OCI-LY7 (cell line): ENCODE data around the gene RNF14. TPM values are rescaled to one million over a fixed set of nuclear protein-coding genes. Genes with fewer than 3 reads are reported as not detected.

ENCODE experiments used
- BruUV-seq: library from RNA; stranded (reverse); fragments of 400-500 nt; replicated peaks from 2 replicates; lab custom pipeline; 2021; lab: Mats Ljungman, UMichigan
- CTCF ChIA-PET: fragments of 300-600 bp; sonication (Branson Sonifier 250); formaldehyde crosslinking; loops from one replicate; lab custom pipeline; 2022; ENCODE audit warnings: antibody characterized with exemption; ENCODE audit not compliant: unreplicated experiment; lab: Charles Lee
- POLR2A ChIA-PET: fragments of 300-600 bp; sonication (Branson Sonifier 250); formaldehyde crosslinking; loops from one replicate; lab custom pipeline; 2022; ENCODE audit warnings: antibody characterized with exemption; lab: Charles Lee
- DNase-seq: peaks from one replicate; pipeline ENCODE4 v3.0.0-alpha.2; 2015; ENCODE audit warnings: low spot score
- H2AFZ ChIP-seq: fragments of 200-600 bp; sonication (generic), shearing (Covaris generic); 2 replicates; pipeline ENCODE4 v1.6.1; 2014; ENCODE audit warnings: mild to moderate bottlenecking, antibody characterized with exemption, low read length, moderate library complexity
- H3K27ac ChIP-seq: fragments of 200-600 bp; sonication (generic); 2 replicates; pipeline ENCODE4 v1.5.1; 2014; ENCODE audit warnings: mixed run types, low read depth, mild to moderate bottlenecking, moderate library complexity, low read length, inconsistent platforms; ENCODE audit not compliant: poor library complexity, severe bottlenecking
- H3K36me3 ChIP-seq: fragments of 200-600 bp; sonication (generic); 2 replicates; pipeline ENCODE4 v1.6.1; 2014; ENCODE audit warnings: mild to moderate bottlenecking, antibody characterized with exemption, low read length, moderate library complexity, mixed read lengths; ENCODE audit not compliant: insufficient read depth
- H3K4me1 ChIP-seq: fragments of 200-600 bp; sonication (generic); 2 replicates; pipeline ENCODE4 v1.5.1; 2014; ENCODE audit warnings: mild to moderate bottlenecking, low read length; ENCODE audit not compliant: insufficient read depth, poor library complexity, severe bottlenecking
- H3K4me2 ChIP-seq: fragments of 200-600 bp; sonication (generic); 2 replicates; pipeline ENCODE4 v1.6.1; 2014; ENCODE audit warnings: mild to moderate bottlenecking, low read length
- H3K4me3 ChIP-seq: fragments of 200-600 bp; sonication (generic); 2 replicates; pipeline ENCODE4 v1.5.1; 2014; ENCODE audit warnings: mild to moderate bottlenecking, low read depth, low read length; ENCODE audit not compliant: poor library complexity, severe bottlenecking
- H3K79me2 ChIP-seq: fragments of 200-600 bp; sonication (generic); 2 replicates; pipeline ENCODE4 v1.6.1; 2016; ENCODE audit warnings: low read depth, mild to moderate bottlenecking, low read length, moderate library complexity, mixed read lengths; ENCODE audit not compliant: insufficient read depth
- H3K9me2 ChIP-seq: fragments of 200-600 bp; sonication (generic); 2 replicates; pipeline ENCODE4 v1.6.1; 2016; ENCODE audit warnings: mild to moderate bottlenecking, low read length, mixed read lengths; ENCODE audit not compliant: insufficient read depth
- H3K9me3 ChIP-seq: fragments of 200-600 bp; sonication (generic); 2 replicates; pipeline ENCODE4 v1.6.1; 2014; ENCODE audit warnings: mild to moderate bottlenecking, mixed run types, low read length, mixed read lengths
- H4K20me1 ChIP-seq: fragments of 200-600 bp; sonication (generic); 2 replicates; pipeline ENCODE4 v1.6.1; 2014; ENCODE audit warnings: mild to moderate bottlenecking, antibody characterized with exemption, low read length, moderate library complexity, mixed read lengths; ENCODE audit not compliant: insufficient read depth
- CTCF ChIP-seq: fragments of 200-600 bp; sonication (generic); conservative IDR thresholded peaks from 2 replicates; pipeline ENCODE4 v1.5.1; 2014; ENCODE audit warnings: mild to moderate bottlenecking, antibody characterized with exemption, low read length, moderate library complexity, mixed read lengths
- EZH2phosphoT487 ChIP-seq: fragments of 200-600 bp; sonication (generic); IDR thresholded peaks from 2 replicates; pipeline ENCODE4 v1.6.1; 2018; ENCODE audit warnings: low read depth, borderline replicate concordance, mild to moderate bottlenecking, mixed run types, antibody characterized with exemption, low read length, moderate library complexity, mixed read lengths
- intact Hi-C: fragments of 100-400 bp; cut with micrococcal nuclease; formaldehyde crosslinking; loops from one replicate; pipeline ENCODE4 v1.10.0; 2022; ENCODE audit not compliant: unreplicated experiment
- total RNA-seq, 2 experiments: library from RNA; depleted of rRNA in 1 of 2; stranded (reverse); fragments of >200 nt in 1 of 2; shearing (Covaris generic) in 1 of 2; gene quantifications; 2 replicates each; pipeline ENCODE4 v1.2.3, GENCODE V29; 2014 to 2022

The RNF14 gene
- total RNA-seq, 2 experiments from 2014 or later: 31.7 to 41.1 TPM

DNA sequence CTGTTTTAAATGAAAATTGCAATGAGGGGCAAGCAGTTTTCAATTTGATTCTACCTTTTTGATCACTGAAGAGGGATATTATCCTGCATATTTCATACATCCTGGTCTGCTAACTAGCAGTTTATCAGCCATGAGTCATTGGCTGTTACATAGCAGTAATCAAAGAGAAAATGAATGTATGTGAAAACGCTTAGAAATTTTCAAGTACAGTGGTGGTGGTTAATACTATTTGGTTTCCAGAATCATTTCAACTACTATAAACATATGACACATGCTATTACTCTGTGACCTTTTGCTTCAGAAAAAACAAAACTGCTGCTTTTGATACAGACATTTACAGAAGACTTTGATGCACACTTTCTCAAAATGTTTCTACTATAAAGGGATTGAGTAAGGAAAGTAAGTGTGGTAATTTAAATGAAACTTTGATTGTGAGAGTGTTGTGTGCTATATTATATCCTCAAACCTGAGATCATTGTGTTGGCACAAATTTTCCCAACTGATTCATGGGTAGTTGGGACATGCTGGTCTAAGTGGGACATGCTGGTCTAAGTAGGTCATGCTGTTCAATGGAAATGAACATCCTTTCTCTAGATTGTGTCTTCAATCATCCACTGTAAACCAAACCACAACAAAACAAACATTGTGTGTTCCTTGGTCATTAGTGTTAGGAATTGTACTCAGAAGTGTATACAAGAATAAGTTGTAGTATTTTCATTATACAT, 5.1 kb downstream of the RNF14 start:
- Histone ChIP-seq H3K4me3 (no peak overlapping the region), H3K36me3 (peaks cover 77% of the 10 kb centered on the region), H3K9me2 (no peaks in the 10 kb centered on the region), H3K4me1 (peaks cover 16% of the 10 kb centered on the region), H3K79me2 (peaks cover 42% of the 10 kb centered on the region), H2AFZ (no peak overlapping the region), H4K20me1 (no peaks in the 10 kb centered on the region), H3K9me3 (no peaks in the 10 kb centered on the region), H3K27ac (no peak overlapping the region), H3K4me2 (no peak overlapping the region)
- no peak for DNase-seq
- no TSS peak for BruUV-seq
- ChIA-PET CTCF (no interaction called here), POLR2A (no interaction called here)
- intact Hi-C loops: no loop called here
- TF ChIP-seq CTCF: no peak
- no peak for TF ChIP-seq EZH2phosphoT487

DNA sequence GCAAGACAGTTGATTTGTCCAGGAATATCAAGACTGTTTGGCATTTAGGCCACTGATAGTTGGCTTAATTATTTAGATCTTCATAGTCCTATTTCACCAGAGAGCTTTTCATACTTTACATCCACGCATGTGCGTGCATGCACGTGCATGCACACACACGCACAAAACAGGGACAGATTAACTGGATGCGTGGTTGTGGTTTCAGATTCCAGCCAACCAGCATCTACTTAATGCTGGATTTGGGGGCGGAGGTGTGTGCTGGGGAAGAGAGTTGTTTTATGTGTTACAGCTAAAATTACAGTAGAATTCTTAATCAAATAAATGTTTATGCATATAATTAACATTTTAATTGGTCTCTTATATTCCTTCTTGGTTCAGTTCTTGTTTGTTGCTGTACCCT, 7.3 kb downstream of the RNF14 start:
- Histone ChIP-seq H3K27ac (no peak overlapping the region), H3K79me2 (peaks cover 21% of the 10 kb centered on the region; the same call in 1 of the 2 replicates), H3K4me1 (peaks cover 2% of the 10 kb centered on the region), H3K36me3 (peaks cover 95% of the 10 kb centered on the region), H3K9me2 (no peaks in the 10 kb centered on the region), H3K4me3 (no peak overlapping the region), H3K9me3 (no peaks in the 10 kb centered on the region), H3K4me2 (no peak overlapping the region), H2AFZ (no peak overlapping the region), H4K20me1 (no peaks in the 10 kb centered on the region)
- POLR2A ChIA-PET: interaction anchor here (0.7 to 3.2 kb wide), 6 partner anchors 9 to 391 kb away, joined by 3 to 12 read pairs (median 6); partner anchors contain the start of gene GNPDA1
- intact Hi-C loops: no loop called here
- CTCF ChIA-PET: interaction anchor here (0.8 to 1.4 kb wide), 2 partner anchors 15 to 36 kb away, joined by 3 read pairs; partner anchors contain the start of gene GNPDA1
- no peak for TF ChIP-seq CTCF
- TF ChIP-seq EZH2phosphoT487: no peak
- no TSS peak for BruUV-seq
- no peak for DNase-seq

- H3K79me2 ChIP-seq: peaks cover 10% of the 10 kb centered on the region; the same call in 1 of the 2 replicates
- H3K9me3 ChIP-seq: no peaks in the 10 kb centered on the region
- H3K4me1 ChIP-seq: no peaks in the 10 kb centered on the region
- H4K20me1 ChIP-seq: no peaks in the 10 kb centered on the region
- intact Hi-C loops: no loop called here
- H3K9me2 ChIP-seq: no peaks in the 10 kb centered on the region
- H2AFZ ChIP-seq: no peak overlapping the region
- no TSS peak for BruUV-seq
- no peak for DNase-seq
- peaks cover 98% of the 10 kb centered on the region for H3K36me3 ChIP-seq
- CTCF ChIA-PET: no interaction called here
- no peak overlapping the region for H3K4me2 ChIP-seq
- POLR2A ChIA-PET: interaction anchor here (0.5 to 3.2 kb wide), 5 partner anchors 11 to 417 kb away, joined by 3 to 12 read pairs (median 4); partner anchors contain the start of gene GNPDA1
- no peak overlapping the region for H3K4me3 ChIP-seq
- no peak overlapping the region for H3K27ac ChIP-seq
- no peak for TF ChIP-seq CTCF
- TF ChIP-seq EZH2phosphoT487: no peak
Observed at GRCh38 chr5:141978389-141978788, 9.5 kb downstream of the RNF14 start.
